22Rv1 (cell line): Measurements from ENCODE around the gene ALKAL2.
"Not testable (repeated sequence)": the region's sequence is repeated elsewhere in the genome, so short reads cannot be mapped to it uniquely, and the experiment has no call there.

Source experiments
- H3K27ac ChIP-seq: fragments of 450-650 bp; 2 replicates; pipeline ENCODE4 v1.5.1; 2017
- CTCF ChIP-seq: fragments of 450-650 bp; IDR thresholded peaks from 2 replicates; pipeline ENCODE4 v1.5.1; 2017; ENCODE audit warnings: mild to moderate bottlenecking
- ZFX ChIP-seq: fragments of 450-650 bp; IDR thresholded peaks from 2 replicates; pipeline ENCODE4 v1.6.1; 2017; ENCODE audit warnings: antibody characterized with exemption, borderline replicate concordance

Gene ALKAL2

GRCh38 chr2:319059-319600 lies 31.2 kb upstream of the ALKAL2 start:
- TF ChIP-seq CTCF: no peak
- no peak for TF ChIP-seq ZFX

GRCh38 chr2:317501-318424 lies 29.9 kb upstream of the ALKAL2 start:
- no peak overlapping the region for H3K27ac ChIP-seq
- TF ChIP-seq ZFX (no peak), CTCF (no peak)

More at GRCh38 chr2:319059-319600, 31.2 kb upstream of the ALKAL2 start:
- H3K27ac ChIP-seq: no peak overlapping the region

- TF ChIP-seq CTCF: no peak
- no peak for TF ChIP-seq ZFX
- no peak overlapping the region for H3K27ac ChIP-seq
These were observed 28.5 kb upstream of the ALKAL2 start for GRCh38 chr2:316381-316780.

GRCh38 chr2:315925-316324 lies 28.0 kb upstream of the ALKAL2 start:
- not testable (repeated sequence) for H3K27ac ChIP-seq

GRCh38 chr2:314561-315336 lies 26.9 kb upstream of the ALKAL2 start:
- H3K27ac ChIP-seq: no peak overlapping the region
- no peak for TF ChIP-seq ZFX
- TF ChIP-seq CTCF: no peak

GRCh38 chr2:313991-314390 lies 26.1 kb upstream of the ALKAL2 start:
- H3K27ac ChIP-seq: no peak overlapping the region
- TF ChIP-seq ZFX (no peak), CTCF (no peak)

- TF ChIP-seq CTCF: no peak
- no peak for TF ChIP-seq ZFX
These were observed 23.1 kb upstream of the ALKAL2 start for GRCh38 chr2:310994-311393.

More at GRCh38 chr2:310994-311393, 23.1 kb upstream of the ALKAL2 start:
- H3K27ac ChIP-seq: no peak overlapping the region
